NCI-H82 treated with DMSO at 0.1 percent for 48 hours (cell line): ENCODE data around the gene RPP30.

Experiments
- DNase-seq: peaks from one replicate; lab custom pipeline; 2025; ENCODE audit not compliant: unreplicated experiment; lab: John Stamatoyannopoulos, UW

The RPP30 gene

GRCh38 chr10:90915766-90916075 lies 43.9 kb downstream of the RPP30 start:
- no peak for DNase-seq

GRCh38 chr10:90916392-90917237 lies 44.8 kb downstream of the RPP30 start:
- no peak for DNase-seq

GRCh38 chr10:90917238-90917967 lies 45.6 kb downstream of the RPP30 start:
- no peak for DNase-seq

- DNase-seq = no peak
Observed at GRCh38 chr10:90917968-90918318, 46.2 kb downstream of the RPP30 start.

GRCh38 chr10:90919683-90920574 lies 48.2 kb downstream of the RPP30 start:
- DNase-seq = no peak

GRCh38 chr10:90920986-90921666 lies 49.4 kb downstream of the RPP30 start, which contains the start of gene ANKRD1:
Gene ANKRD1 (minus strand): TSS chr10:90921087. CDS start chr10:90921027, 60 bp downstream.
- no peak for DNase-seq

- no peak for DNase-seq
Observed at GRCh38 chr10:90921906-90922305, 50.1 kb downstream of the RPP30 start.

- no peak for DNase-seq
Observed at GRCh38 chr10:90923111-90923731, 51.4 kb downstream of the RPP30 start.

- DNase-seq = no peak
Observed at GRCh38 chr10:90924552-90924951, 52.8 kb downstream of the RPP30 start.

GRCh38 chr10:90925079-90926029 lies 53.6 kb downstream of the RPP30 start:
- DNase-seq = no peak

- DNase-seq = no peak
Observed at GRCh38 chr10:90927293-90927692, 55.5 kb downstream of the RPP30 start.

GRCh38 chr10:90929179-90929578 lies 57.4 kb downstream of the RPP30 start:
- DNase-seq = no peak

- DNase-seq = no peak
Observed at GRCh38 chr10:90930070-90930837, 58.5 kb downstream of the RPP30 start.

- DNase-seq = no peak
Observed at GRCh38 chr10:90930971-90931871, 59.4 kb downstream of the RPP30 start.

GRCh38 chr10:90935581-90936275 lies 64.0 kb downstream of the RPP30 start:
- no peak for DNase-seq

GRCh38 chr10:90936276-90936659 lies 64.5 kb downstream of the RPP30 start:
- DNase-seq = no peak

GRCh38 chr10:90937645-90938258 lies 66.0 kb downstream of the RPP30 start:
- DNase-seq = no peak
